ENCODE results near the gene CIB2. TPM values are rescaled to one million over a fixed set of nuclear protein-coding genes. Genes with fewer than 3 reads are reported as not detected.

Gene CIB2
- total RNA-seq (10 to 100 TPM in 1 of 4 donors, 1 to 10 TPM in 3; 2.4 to 18.0 (median 6.6) TPM), polyA plus RNA-seq (1 to 10 TPM; 3.7 to 9.7 (median 4.7) TPM)
- long read RNA-seq, donor 1, transcript CIB2-201 (6 exons, 1,598 nt): major isoform, 19 of 28 reads
- long read RNA-seq, donor 1, partial matches to known transcripts: 4 of 28 reads
- long read RNA-seq, donor 1, other reads (novel, unspliced or antisense): 3 of 28 reads
- long read RNA-seq, donor 2, transcript CIB2-201 (6 exons, 1,598 nt): major isoform, 12 of 16 reads
- long read RNA-seq, donor 2, partial matches to known transcripts: 2 of 16 reads
- long read RNA-seq, donor 2, other reads (novel, unspliced or antisense): 1 of 16 reads

GRCh38 chr15:78131295-78132061 lies at the start of gene CIB2:
TSS of gene CIB2 (minus strand) at chr15:78131445. CDS start at chr15:78131215, 230 bp downstream.
- intact Hi-C loops (cut with DNase I): no loop called here
- H3K4me1 ChIP-seq: peaks cover 19% of the 10 kb centered on the region
- WGBS, 3 donors: 0 to 1% (median 1%) methylated on average over 56 to 79 of the region's 79 CpGs

GRCh38 chr15:78179906-78180305 lies 48.7 kb upstream of the CIB2 start:
- DNase-seq: no peak
- no peaks in the 10 kb centered on the region for H3K4me1 ChIP-seq
- no peaks in the 10 kb centered on the region for H3K27me3 ChIP-seq (ENCODE audit: insufficient read depth in 3 of 3, low read length in 2 of 3)
- no peak for ATAC-seq
- H3K36me3 ChIP-seq (ENCODE audit: insufficient read depth in 1 of 2, low read depth in 1 of 2): no peaks in the 10 kb centered on the region
- no peaks in the 10 kb centered on the region for H3K9me3 ChIP-seq
- H3K4me3 ChIP-seq: no peak overlapping the region
- 88 to 94% (median 89%) methylated on average over 5 of the region's 5 CpGs for WGBS, 3 donors
- intact Hi-C loops (cut with DNase I): loop anchor here in 1 of 2 donors (5.0 kb wide), 1 partner anchor 62 kb away; no protein-coding TSS in a partner anchor
- no peak overlapping the region for H3K27ac ChIP-seq
- no peak for TF ChIP-seq CTCF (IDR thresholded peaks at IDR 0.05)

More at GRCh38 chr15:78131295-78132061, at the start of gene CIB2:
- peak; percentile 83 to 92 (median 90) for ATAC-seq
- peak; percentile 80 to 87 for DNase-seq
- peak within 1 kb of the TSS; percentile 96 for H3K4me3 ChIP-seq
- TF ChIP-seq CTCF (IDR thresholded peaks at IDR 0.05): peak; percentile 89
- peak within 1 kb of the TSS; percentile 93 for H3K27ac ChIP-seq
- H3K9me3 ChIP-seq: no peaks in the 10 kb centered on the region
- no peaks in the 10 kb centered on the region for H3K36me3 ChIP-seq (ENCODE audit: insufficient read depth in 1 of 2, low read depth in 1 of 2)
- no peaks in the 10 kb centered on the region for H3K27me3 ChIP-seq (ENCODE audit: insufficient read depth in 3 of 3, low read length in 2 of 3)

- ATAC-seq (no peak), DNase-seq (peak in 1 of 2 donors; percentile 46)
- H3K36me3 ChIP-seq (ENCODE audit: insufficient read depth in 1 of 2, low read depth in 1 of 2): no peaks in the 10 kb centered on the region
- TF ChIP-seq CTCF (IDR thresholded peaks at IDR 0.05): no peak
- no peaks in the 10 kb centered on the region for H3K4me1 ChIP-seq
- H3K9me3 ChIP-seq: no peaks in the 10 kb centered on the region
- H3K4me3 ChIP-seq: no peak overlapping the region
- WGBS, 3 donors: 90 to 91% (median 90%) methylated on average over 12 of the region's 12 CpGs
- H3K27me3 ChIP-seq (ENCODE audit: insufficient read depth in 3 of 3, low read length in 2 of 3): no peaks in the 10 kb centered on the region
- intact Hi-C loops (cut with DNase I): loop anchor here in 1 of 2 donors (5.0 kb wide), 1 partner anchor 63 kb away; no protein-coding TSS in a partner anchor
- H3K27ac ChIP-seq: no peak overlapping the region
These were observed 48.1 kb upstream of the CIB2 start for GRCh38 chr15:78179286-78179840.

GRCh38 chr15:78178064-78178463 lies 46.8 kb upstream of the CIB2 start:
- no peaks in the 10 kb centered on the region for H3K9me3 ChIP-seq
- intact Hi-C loops (cut with DNase I): loop anchor here in 1 of 2 donors (5.0 kb wide), 1 partner anchor 64 kb away; no protein-coding TSS in a partner anchor
- no peak overlapping the region for H3K27ac ChIP-seq
- H3K27me3 ChIP-seq (ENCODE audit: insufficient read depth in 3 of 3, low read length in 2 of 3): no peaks in the 10 kb centered on the region
- 54 to 67% (median 58%) methylated on average over 6 of the region's 6 CpGs for WGBS, 3 donors
- H3K4me1 ChIP-seq: no peaks in the 10 kb centered on the region
- no peak for TF ChIP-seq CTCF (IDR thresholded peaks at IDR 0.05)
- DNase-seq (no peak), ATAC-seq (no peak)
- H3K36me3 ChIP-seq (ENCODE audit: insufficient read depth in 1 of 2, low read depth in 1 of 2): peaks cover 0 to 7% of the 10 kb centered on the region in 2 donors
- H3K4me3 ChIP-seq: no peak overlapping the region

All from psoas muscle (tissue), 8 donors.